Panc1 (cell line): ENCODE data around the gene CSTB. TPM values are rescaled to one million over a fixed set of nuclear protein-coding genes. Genes with fewer than 3 reads are reported as not detected.

ENCODE experiments used
- ATAC-seq: fragments of 200-7000 bp; cut with Tn5 transposase; 2 replicates; pipeline ENCODE4 v1.9.1; 2020; ENCODE audit warnings: mild to moderate bottlenecking, moderate library complexity
- BruUV-seq: library from RNA; stranded (reverse); fragments of 400-500 nt; replicated peaks from 2 replicates; lab custom pipeline; 2021; lab: Mats Ljungman, UMichigan
- CTCF ChIA-PET: fragments of 300-600 bp; sonication (Branson Sonifier 250); formaldehyde crosslinking; loops from one replicate; lab custom pipeline; 2022; ENCODE audit warnings: antibody characterized with exemption; lab: Charles Lee
- POLR2A ChIA-PET: fragments of 300-600 bp; sonication (Branson Sonifier 250); formaldehyde crosslinking; loops from one replicate; lab custom pipeline; 2022; ENCODE audit warnings: antibody characterized with exemption; lab: Charles Lee
- DNase-seq: peaks from one replicate; pipeline ENCODE4 v3.0.0-alpha.2; 2010; ENCODE audit warnings: low read depth, low spot score
- H3K27ac ChIP-seq: 2 replicates; pipeline ENCODE4 v1.5.1; 2011; ENCODE audit warnings: mild to moderate bottlenecking, low read length, inconsistent platforms
- H3K27me3 ChIP-seq: fragments of 200-500 bp; sonication (Bioruptor generic); 2 replicates; pipeline ENCODE4 v1.6.0; 2014; ENCODE audit warnings: low read length, inconsistent platforms; ENCODE audit not compliant: control insufficient read depth, insufficient read depth
- H3K36me3 ChIP-seq: fragments of 200-500 bp; sonication (Bioruptor generic); 2 replicates; pipeline ENCODE4 v1.5.1; 2014; ENCODE audit warnings: inconsistent platforms, mild to moderate bottlenecking, low read length, moderate library complexity; ENCODE audit not compliant: control insufficient read depth, insufficient read depth
- H3K4me1 ChIP-seq: 2 replicates; pipeline ENCODE4 v1.5.1; 2011; ENCODE audit warnings: inconsistent platforms, mild to moderate bottlenecking, low read length, moderate library complexity; ENCODE audit not compliant: control insufficient read depth, insufficient read depth
- H3K4me3 ChIP-seq, 2 experiments: 2 replicates each; pipeline ENCODE4 v1.5.1; 2011 to 2012; ENCODE audit warnings: low read depth in 2 of 2, low read length in 2 of 2, mild to moderate bottlenecking in 2 of 2, inconsistent platforms in 1 of 2, moderate library complexity in 1 of 2
- H3K9me3 ChIP-seq: fragments of 200-500 bp; sonication (Bioruptor generic); 2 replicates; pipeline ENCODE4 v1.5.1; 2014; ENCODE audit warnings: low read depth, mild to moderate bottlenecking, inconsistent platforms, low read length, moderate library complexity; ENCODE audit not compliant: control insufficient read depth, insufficient read depth
- CTCF ChIP-seq: fragments of 450-650 bp; IDR thresholded peaks from 2 replicates; pipeline ENCODE4 v1.5.1; 2017; ENCODE audit warnings: mild to moderate bottlenecking
- POLR2AphosphoS5 ChIP-seq: IDR thresholded peaks from 2 replicates; pipeline ENCODE4 v1.6.1; 2012; ENCODE audit warnings: mild to moderate bottlenecking, low read depth, low read length, moderate library complexity
- SIN3A ChIP-seq: IDR thresholded peaks from 2 replicates; pipeline ENCODE4 v1.6.1; 2012; ENCODE audit warnings: low read depth, mild to moderate bottlenecking, low read length, moderate library complexity, borderline replicate concordance; ENCODE audit not compliant: insufficient read depth
- TCF7L2 ChIP-seq: IDR thresholded peaks from 2 replicates; pipeline ENCODE4 v1.6.1; 2011; ENCODE audit warnings: mild to moderate bottlenecking, low read depth, low read length, inconsistent platforms
- in situ Hi-C: cut with HindIII; loops from 2 replicates; pipeline ENCODE4 v1.10.0; 2016; ENCODE audit warnings: low sequenced_read_pairs, low pct_unique_long_range_greater_than_20kb
- intact Hi-C: fragments of 100-400 bp; cut with micrococcal nuclease; formaldehyde crosslinking; loops from one replicate; pipeline ENCODE4 v1.10.0; 2022; ENCODE audit not compliant: unreplicated experiment
- total RNA-seq: library from RNA; stranded (reverse); gene quantifications from one replicate; pipeline ENCODE4 v1.2.1, GENCODE V29; 2021; ENCODE audit not compliant: unreplicated experiment
- TF ChIP-seq, protein P1 (sequence below), 2 experiments: IDR thresholded peaks; 2 replicates each; pipeline ENCODE4 v1.6.1; 2011 to 2012; ENCODE audit warnings: low read depth in 2 of 2, control low read depth in 1 of 2, low read length in 1 of 2, mild to moderate bottlenecking in 1 of 2, moderate library complexity in 1 of 2; ENCODE audit not compliant: insufficient read depth in 1 of 2

The CSTB gene
- total RNA-seq, 1 experiment from 2014 or later = 72.5 TPM

DNA sequence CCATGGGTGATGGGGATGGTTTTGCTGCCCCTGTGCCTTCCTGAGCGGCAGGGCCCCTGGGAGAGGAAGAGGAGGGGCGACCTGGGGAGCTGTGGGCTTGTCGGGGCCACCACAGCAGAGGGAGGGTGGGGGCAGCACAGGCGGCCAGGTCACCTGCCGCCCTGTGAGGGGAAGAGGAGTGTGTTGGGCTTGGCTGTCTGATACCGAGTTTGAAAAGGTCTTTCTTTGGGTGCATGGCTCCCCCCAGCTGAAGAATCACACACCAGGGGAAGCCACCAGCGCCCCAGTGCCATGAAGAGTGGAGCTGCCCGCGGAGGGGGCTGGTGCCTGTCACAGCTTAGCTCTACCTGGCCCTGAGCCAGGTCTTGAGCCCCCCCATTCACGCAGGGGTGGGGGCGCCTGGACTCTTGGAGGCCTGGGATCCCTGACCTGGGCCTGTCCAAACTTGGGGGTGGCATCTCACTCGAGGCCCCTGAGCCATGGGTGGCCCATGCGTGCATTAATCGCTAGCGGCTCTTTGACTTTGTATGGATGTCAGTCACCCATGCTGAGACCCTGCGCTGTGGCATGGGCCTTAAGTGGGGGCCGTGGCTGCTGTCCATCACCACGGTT, 26.4 kb downstream of the CSTB start:
- H3K36me3 ChIP-seq = no peaks in the 10 kb centered on the region
- no TSS peak for BruUV-seq
- no peaks in the 10 kb centered on the region for H3K27me3 ChIP-seq
- DNase-seq = no peak
- ChIA-PET POLR2A (no interaction called here), CTCF (interaction anchor here (0.9 kb wide), 1 partner anchor 13 kb away, joined by 9 read pairs; no protein-coding TSS in a partner anchor)
- no peak for ATAC-seq
- no peak overlapping the region for H3K27ac ChIP-seq
- H3K4me3 ChIP-seq = no peak overlapping the region
- in situ Hi-C loops = no loop called here
- intact Hi-C loops = no loop called here
- no peaks in the 10 kb centered on the region for H3K4me1 ChIP-seq
- H3K9me3 ChIP-seq = no peaks in the 10 kb centered on the region
- TF ChIP-seq, protein P1, sequence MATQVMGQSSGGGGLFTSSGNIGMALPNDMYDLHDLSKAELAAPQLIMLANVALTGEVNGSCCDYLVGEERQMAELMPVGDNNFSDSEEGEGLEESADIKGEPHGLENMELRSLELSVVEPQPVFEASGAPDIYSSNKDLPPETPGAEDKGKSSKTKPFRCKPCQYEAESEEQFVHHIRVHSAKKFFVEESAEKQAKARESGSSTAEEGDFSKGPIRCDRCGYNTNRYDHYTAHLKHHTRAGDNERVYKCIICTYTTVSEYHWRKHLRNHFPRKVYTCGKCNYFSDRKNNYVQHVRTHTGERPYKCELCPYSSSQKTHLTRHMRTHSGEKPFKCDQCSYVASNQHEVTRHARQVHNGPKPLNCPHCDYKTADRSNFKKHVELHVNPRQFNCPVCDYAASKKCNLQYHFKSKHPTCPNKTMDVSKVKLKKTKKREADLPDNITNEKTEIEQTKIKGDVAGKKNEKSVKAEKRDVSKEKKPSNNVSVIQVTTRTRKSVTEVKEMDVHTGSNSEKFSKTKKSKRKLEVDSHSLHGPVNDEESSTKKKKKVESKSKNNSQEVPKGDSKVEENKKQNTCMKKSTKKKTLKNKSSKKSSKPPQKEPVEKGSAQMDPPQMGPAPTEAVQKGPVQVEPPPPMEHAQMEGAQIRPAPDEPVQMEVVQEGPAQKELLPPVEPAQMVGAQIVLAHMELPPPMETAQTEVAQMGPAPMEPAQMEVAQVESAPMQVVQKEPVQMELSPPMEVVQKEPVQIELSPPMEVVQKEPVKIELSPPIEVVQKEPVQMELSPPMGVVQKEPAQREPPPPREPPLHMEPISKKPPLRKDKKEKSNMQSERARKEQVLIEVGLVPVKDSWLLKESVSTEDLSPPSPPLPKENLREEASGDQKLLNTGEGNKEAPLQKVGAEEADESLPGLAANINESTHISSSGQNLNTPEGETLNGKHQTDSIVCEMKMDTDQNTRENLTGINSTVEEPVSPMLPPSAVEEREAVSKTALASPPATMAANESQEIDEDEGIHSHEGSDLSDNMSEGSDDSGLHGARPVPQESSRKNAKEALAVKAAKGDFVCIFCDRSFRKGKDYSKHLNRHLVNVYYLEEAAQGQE (IDR thresholded peaks at IDR 0.05; ENCODE audit: insufficient read depth in 1 of 2, low read depth in 2 of 2, low read length in 1 of 2) = no peak
- no peak for TF ChIP-seq TCF7L2
- TF ChIP-seq SIN3A = no peak
- TF ChIP-seq CTCF = no peak
- TF ChIP-seq POLR2AphosphoS5 = no peak

- Histone ChIP-seq H3K4me1 (no peaks in the 10 kb centered on the region), H3K36me3 (no peaks in the 10 kb centered on the region), H3K9me3 (no peaks in the 10 kb centered on the region), H3K27me3 (no peaks in the 10 kb centered on the region), H3K27ac (no peak overlapping the region), H3K4me3 (no peak overlapping the region)
- ATAC-seq (no peak), DNase-seq (no peak)
- TF ChIP-seq, protein P1 (IDR thresholded peaks at IDR 0.05; ENCODE audit: insufficient read depth in 1 of 2, low read depth in 2 of 2, low read length in 1 of 2) = no peak
- TF ChIP-seq POLR2AphosphoS5 (no peak), CTCF (no peak), SIN3A (no peak), TCF7L2 (no peak)
- in situ Hi-C loops = no loop called here
- ChIA-PET POLR2A (no interaction called here), CTCF (no interaction called here)
- intact Hi-C loops = no loop called here
- BruUV-seq = no TSS peak
Observed at GRCh38 chr21:43748622-43749021, 27.5 kb downstream of the CSTB start.
